ENCODE results near the gene CACNA2D3. TPM values are rescaled to one million over a fixed set of nuclear protein-coding genes. Genes with fewer than 3 reads are reported as not detected.

CACNA2D3 gene
- polyA plus RNA-seq, 2 of the 4 experiments (the other 2 are of a cell fraction), result 0.04 to 0.05 TPM

GRCh38 chr3:54593653-54594052 lies 471.3 kb downstream of the CACNA2D3 start (continued):
- TF ChIP-seq CHD4 (IDR thresholded peaks at IDR 0.05; ENCODE audit: borderline replicate concordance), result no peak
- TF ChIP-seq USF2 (IDR thresholded peaks at IDR 0.05), result no peak
- no peak for TF ChIP-seq MAX (IDR thresholded peaks at IDR 0.05)
- TF ChIP-seq, protein P1, sequence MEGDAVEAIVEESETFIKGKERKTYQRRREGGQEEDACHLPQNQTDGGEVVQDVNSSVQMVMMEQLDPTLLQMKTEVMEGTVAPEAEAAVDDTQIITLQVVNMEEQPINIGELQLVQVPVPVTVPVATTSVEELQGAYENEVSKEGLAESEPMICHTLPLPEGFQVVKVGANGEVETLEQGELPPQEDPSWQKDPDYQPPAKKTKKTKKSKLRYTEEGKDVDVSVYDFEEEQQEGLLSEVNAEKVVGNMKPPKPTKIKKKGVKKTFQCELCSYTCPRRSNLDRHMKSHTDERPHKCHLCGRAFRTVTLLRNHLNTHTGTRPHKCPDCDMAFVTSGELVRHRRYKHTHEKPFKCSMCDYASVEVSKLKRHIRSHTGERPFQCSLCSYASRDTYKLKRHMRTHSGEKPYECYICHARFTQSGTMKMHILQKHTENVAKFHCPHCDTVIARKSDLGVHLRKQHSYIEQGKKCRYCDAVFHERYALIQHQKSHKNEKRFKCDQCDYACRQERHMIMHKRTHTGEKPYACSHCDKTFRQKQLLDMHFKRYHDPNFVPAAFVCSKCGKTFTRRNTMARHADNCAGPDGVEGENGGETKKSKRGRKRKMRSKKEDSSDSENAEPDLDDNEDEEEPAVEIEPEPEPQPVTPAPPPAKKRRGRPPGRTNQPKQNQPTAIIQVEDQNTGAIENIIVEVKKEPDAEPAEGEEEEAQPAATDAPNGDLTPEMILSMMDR (IDR thresholded peaks at IDR 0.05), result no peak
- no peak for TF ChIP-seq PBX3 (IDR thresholded peaks at IDR 0.05)
- TF ChIP-seq, protein P2, sequence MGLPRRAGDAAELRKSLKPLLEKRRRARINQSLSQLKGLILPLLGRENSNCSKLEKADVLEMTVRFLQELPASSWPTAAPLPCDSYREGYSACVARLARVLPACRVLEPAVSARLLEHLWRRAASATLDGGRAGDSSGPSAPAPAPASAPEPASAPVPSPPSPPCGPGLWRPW (IDR thresholded peaks at IDR 0.05), result no peak

DNA sequence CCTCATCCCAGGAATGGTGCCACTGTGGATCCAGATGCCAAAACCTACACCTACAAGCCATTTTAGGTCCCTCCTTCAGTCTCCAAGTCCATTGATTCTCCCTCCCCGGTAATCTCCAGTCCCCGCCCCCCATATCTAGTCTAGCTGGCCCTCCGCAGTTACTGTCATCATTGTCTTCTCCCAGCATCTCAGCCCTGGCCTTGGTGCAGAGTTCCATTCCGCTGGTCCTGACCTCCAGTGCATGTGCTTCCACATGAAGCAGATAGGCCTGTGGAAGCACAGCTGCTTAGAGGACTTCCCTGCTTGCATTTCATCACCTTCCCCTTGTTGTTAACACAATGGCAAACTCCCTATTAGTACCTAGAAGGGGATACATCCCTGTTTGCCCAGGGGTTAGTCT lies 473.7 kb downstream of the CACNA2D3 start:
- H3K9me3 ChIP-seq, result no peaks in the 10 kb centered on the region
- no peaks in the 10 kb centered on the region for H3K4me1 ChIP-seq
- CTCF ChIA-PET, result no interaction called here
- FAIRE-seq (no peak), ATAC-seq (no peak), DNase-seq (ENCODE audit: low read depth in 1 of 2, low spot score in 1 of 2) (no peak)
- no peak overlapping the region for H3K4me3 ChIP-seq
- WGBS (ENCODE audit: missing lambda C conversion rate), result 16% methylated on average over 4 of the region's 4 CpGs
- no peak overlapping the region for H3K4me2 ChIP-seq
- no peak overlapping the region for H3K27ac ChIP-seq
- no peak for TF ChIP-seq ZFP36 (IDR thresholded peaks at IDR 0.05; ENCODE audit: borderline replicate concordance, partially characterized antibody)
- TF ChIP-seq EHF (CRISPR knock-in tag; IDR thresholded peaks at IDR 0.05), result no peak
- no peak for TF ChIP-seq HEYL (CRISPR knock-in tag; IDR thresholded peaks at IDR 0.05)
- no peak for TF ChIP-seq MAX (IDR thresholded peaks at IDR 0.05)
- no peak for TF ChIP-seq RNF2 (IDR thresholded peaks at IDR 0.05; ENCODE audit: borderline replicate concordance, low read depth)
- POLR2A ChIA-PET, result no interaction called here

GRCh38 chr3:54599716-54600115 lies 477.4 kb downstream of the CACNA2D3 start:
- CTCF ChIA-PET, result no interaction called here
- 27% methylated on average over 6 of the region's 9 CpGs for WGBS (ENCODE audit: missing lambda C conversion rate)

GRCh38 chr3:54600441-54601204 lies 478.3 kb downstream of the CACNA2D3 start:
- H3K4me2 ChIP-seq, result no peak overlapping the region
- no peak for ATAC-seq
- FAIRE-seq, result no peak
- no peak overlapping the region for H3K4me3 ChIP-seq
- no peaks in the 10 kb centered on the region for H3K4me1 ChIP-seq
- POLR2A ChIA-PET, result no interaction called here
- TF ChIP-seq, protein P2 (IDR thresholded peaks at IDR 0.05), result no peak
- TF ChIP-seq RARB (CRISPR knock-in tag; IDR thresholded peaks at IDR 0.05) (no peak), MAFK (IDR thresholded peaks at IDR 0.05; ENCODE audit: partially characterized antibody) (no peak), CHD2 (IDR thresholded peaks at IDR 0.05; ENCODE audit: low read length, partially characterized antibody) (no peak), NFE2L2 (conservative IDR thresholded peaks at IDR 0.05; ENCODE audit: low read length) (no peak), USF2 (IDR thresholded peaks at IDR 0.05) (no peak), ZFP36 (IDR thresholded peaks at IDR 0.05; ENCODE audit: borderline replicate concordance, partially characterized antibody) (no peak)
- CTCF ChIA-PET, result no interaction called here
- no peak for DNase-seq (ENCODE audit: low read depth in 1 of 2, low spot score in 1 of 2)
- 16% methylated on average over 11 of the region's 12 CpGs for WGBS (ENCODE audit: missing lambda C conversion rate)
- H3K27ac ChIP-seq, result no peak overlapping the region
- no peaks in the 10 kb centered on the region for H3K9me3 ChIP-seq

More at GRCh38 chr3:54599716-54600115, 477.4 kb downstream of the CACNA2D3 start:
- DNase-seq (ENCODE audit: low read depth in 1 of 2, low spot score in 1 of 2) (no peak), FAIRE-seq (no peak), ATAC-seq (no peak)
- H3K4me1 ChIP-seq, result no peaks in the 10 kb centered on the region
- H3K27ac ChIP-seq, result no peak overlapping the region
- TF ChIP-seq FOSL2 (IDR thresholded peaks at IDR 0.05), result no peak
- no peak for TF ChIP-seq FOSL2 (CRISPR knock-in tag; IDR thresholded peaks at IDR 0.05)
- TF ChIP-seq, protein P2 (IDR thresholded peaks at IDR 0.05), result no peak
- no peak for TF ChIP-seq GATA3 (IDR thresholded peaks at IDR 0.05; ENCODE audit: borderline replicate concordance)
- no peak for TF ChIP-seq MAFK (IDR thresholded peaks at IDR 0.05; ENCODE audit: partially characterized antibody)
- no peak for TF ChIP-seq NR3C1 (IDR thresholded peaks at IDR 0.05)
- no peak for TF ChIP-seq FOSB (CRISPR knock-in tag; IDR thresholded peaks at IDR 0.05)
- no peaks in the 10 kb centered on the region for H3K9me3 ChIP-seq
- no peak overlapping the region for H3K4me3 ChIP-seq
- no peak overlapping the region for H3K4me2 ChIP-seq
- POLR2A ChIA-PET, result no interaction called here

Data from A549 (cell line).